Fibroblast of lung (primary cell): ENCODE measurements around the gene KIAA1217. TPM values are rescaled to one million over a fixed set of nuclear protein-coding genes. Genes with fewer than 3 reads are reported as not detected.
"Not testable (repeated sequence)": the region's sequence is repeated elsewhere in the genome, so short reads cannot be mapped to it uniquely, and the experiment has no call there.

Experiments
- DNase-seq, 2 donors: peaks; one replicate each; pipeline versions ENCODE4 v3.0.0 to v3.0.0-alpha.2; 2010; ENCODE audit warnings: low read depth in 2 of 2
- H2AFZ ChIP-seq: 2 replicates; pipeline ENCODE4 v1.5.1; 2012; ENCODE audit warnings: low read length, control low read depth, inconsistent platforms
- H3K27ac ChIP-seq: 2 replicates; pipeline ENCODE4 v1.5.1; 2011; ENCODE audit warnings: low read length, control low read depth; ENCODE audit not compliant: insufficient read depth
- H3K27me3 ChIP-seq: 2 replicates; pipeline ENCODE4 v1.5.1; 2011; ENCODE audit warnings: mild to moderate bottlenecking, low read length; ENCODE audit not compliant: control insufficient read depth, insufficient read depth
- H3K36me3 ChIP-seq: 2 replicates; pipeline ENCODE4 v1.5.1; 2011; ENCODE audit warnings: low read length; ENCODE audit not compliant: control insufficient read depth, insufficient read depth
- H3K4me1 ChIP-seq: 2 replicates; pipeline ENCODE4 v1.5.1; 2011; ENCODE audit warnings: low read length; ENCODE audit not compliant: control insufficient read depth, insufficient read depth; ENCODE audit errors: extremely low read depth
- H3K4me2 ChIP-seq: 2 replicates; pipeline ENCODE4 v1.5.1; 2011; ENCODE audit warnings: low read length, control low read depth; ENCODE audit not compliant: insufficient read depth; ENCODE audit errors: extremely low read depth
- H3K4me3 ChIP-seq, 4 experiments: fragments of 200-600 bp in 1 of 4; sonication (generic) in 1 of 4; replicated peaks in 1 of 4; 2 replicates each; pipeline ENCODE4 v1.5.1; 2011 to 2016; ENCODE audit warnings: low read length in 4 of 4, low read depth in 3 of 4, mild to moderate bottlenecking in 3 of 4, control low read depth in 2 of 4, inconsistent platforms in 1 of 4, mixed read lengths in 1 of 4; ENCODE audit not compliant: insufficient read depth in 1 of 4; ENCODE audit errors: control extremely low read depth in 1 of 4
- H3K79me2 ChIP-seq: 2 replicates; pipeline ENCODE4 v1.5.1; 2012; ENCODE audit warnings: mild to moderate bottlenecking, low read length, inconsistent platforms; ENCODE audit not compliant: control insufficient read depth, insufficient read depth
- H3K9ac ChIP-seq: 2 replicates; pipeline ENCODE4 v1.5.1; 2011; ENCODE audit warnings: mild to moderate bottlenecking, low read length, control low read depth; ENCODE audit not compliant: insufficient read depth
- H3K9me3 ChIP-seq: 2 replicates; pipeline ENCODE4 v1.5.1; 2012; ENCODE audit warnings: low read depth, low read length; ENCODE audit not compliant: control insufficient read depth, insufficient read depth
- H4K20me1 ChIP-seq: 2 replicates; pipeline ENCODE4 v1.5.1; 2011; ENCODE audit warnings: low read length; ENCODE audit not compliant: control insufficient read depth, insufficient read depth; ENCODE audit errors: extremely low read depth
- EZH2 ChIP-seq: IDR thresholded peaks from 2 replicates; pipeline ENCODE4 v1.5.1; 2012; ENCODE audit warnings: low read length, control low read depth, mild to moderate bottlenecking; ENCODE audit errors: missing control alignments
- polyA plus RNA-seq, 2 donors: library from polyadenylated mRNA; depleted of rRNA in 1 of 2; stranded (reverse) in 1 of 2; unstranded in 1 of 2; fragments of >200 nt; gene quantifications; 2 replicates each; pipeline ENCODE4 v1.2.1, GENCODE V29; 2011 to 2012; ENCODE audit warnings: missing spikeins in 1 of 2
- total RNA-seq: library from RNA; depleted of rRNA; stranded (reverse); fragments of >200 nt; gene quantifications from 2 replicates; pipeline ENCODE4 v1.2.1, GENCODE V29; 2014
- TF ChIP-seq, protein P1 (sequence below), 2 donors: IDR thresholded peaks in 1 of 2; conservative IDR thresholded peaks in 1 of 2; 1 replicate in 1 of 2; 2 replicates in 1 of 2; pipeline ENCODE4 v1.5.1; 2011 to 2012; ENCODE audit warnings: low read length in 2 of 2, control low read depth in 1 of 2, inconsistent platforms in 1 of 2, low read depth in 1 of 2, mild to moderate bottlenecking in 1 of 2

The KIAA1217 gene
- total and polyA plus RNA-seq, 2 donors (not counting 1 experiment from before 2014, with no cell fraction given), result 0.92 to 1.5 TPM

DNA sequence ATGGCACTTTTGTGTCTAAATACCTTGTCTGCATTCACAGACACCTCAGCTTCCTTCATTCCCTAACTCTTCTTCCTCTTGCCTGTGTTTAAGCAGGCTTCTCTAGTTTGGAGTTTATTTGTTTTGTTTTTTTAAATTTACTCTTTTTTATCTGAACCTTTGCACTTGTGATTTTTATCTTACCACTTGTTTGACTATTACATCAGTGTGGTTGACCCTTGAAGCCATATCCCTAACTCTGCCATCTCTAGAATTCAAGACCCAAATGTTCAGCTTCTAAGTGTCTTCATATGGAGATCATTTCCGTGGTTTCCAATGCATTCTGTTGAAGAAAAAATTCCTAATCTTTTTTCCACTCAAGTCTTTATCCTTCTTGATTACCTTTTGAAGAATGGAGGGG lies 233.3 kb downstream of the KIAA1217 start:
- Histone ChIP-seq H3K4me3 (no peak overlapping the region), H3K4me2 (no peak overlapping the region), H3K27me3 (no peaks in the 10 kb centered on the region), H3K4me1 (peaks cover 2% of the 10 kb centered on the region), H3K9me3 (no peaks in the 10 kb centered on the region), H3K79me2 (no peaks in the 10 kb centered on the region), H3K27ac (no peak overlapping the region), H4K20me1 (no peaks in the 10 kb centered on the region), H2AFZ (no peak overlapping the region), H3K9ac (no peak overlapping the region), H3K36me3 (no peaks in the 10 kb centered on the region)
- TF ChIP-seq, protein P1, sequence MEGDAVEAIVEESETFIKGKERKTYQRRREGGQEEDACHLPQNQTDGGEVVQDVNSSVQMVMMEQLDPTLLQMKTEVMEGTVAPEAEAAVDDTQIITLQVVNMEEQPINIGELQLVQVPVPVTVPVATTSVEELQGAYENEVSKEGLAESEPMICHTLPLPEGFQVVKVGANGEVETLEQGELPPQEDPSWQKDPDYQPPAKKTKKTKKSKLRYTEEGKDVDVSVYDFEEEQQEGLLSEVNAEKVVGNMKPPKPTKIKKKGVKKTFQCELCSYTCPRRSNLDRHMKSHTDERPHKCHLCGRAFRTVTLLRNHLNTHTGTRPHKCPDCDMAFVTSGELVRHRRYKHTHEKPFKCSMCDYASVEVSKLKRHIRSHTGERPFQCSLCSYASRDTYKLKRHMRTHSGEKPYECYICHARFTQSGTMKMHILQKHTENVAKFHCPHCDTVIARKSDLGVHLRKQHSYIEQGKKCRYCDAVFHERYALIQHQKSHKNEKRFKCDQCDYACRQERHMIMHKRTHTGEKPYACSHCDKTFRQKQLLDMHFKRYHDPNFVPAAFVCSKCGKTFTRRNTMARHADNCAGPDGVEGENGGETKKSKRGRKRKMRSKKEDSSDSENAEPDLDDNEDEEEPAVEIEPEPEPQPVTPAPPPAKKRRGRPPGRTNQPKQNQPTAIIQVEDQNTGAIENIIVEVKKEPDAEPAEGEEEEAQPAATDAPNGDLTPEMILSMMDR (conservative IDR thresholded peaks at IDR 0.05 in 1 of 2, IDR thresholded peaks at IDR 0.05 in 1 of 2; ENCODE audit: low read depth in 1 of 2, low read length in 2 of 2), result no peak
- no peak for TF ChIP-seq EZH2
- DNase-seq, result no peak

DNA sequence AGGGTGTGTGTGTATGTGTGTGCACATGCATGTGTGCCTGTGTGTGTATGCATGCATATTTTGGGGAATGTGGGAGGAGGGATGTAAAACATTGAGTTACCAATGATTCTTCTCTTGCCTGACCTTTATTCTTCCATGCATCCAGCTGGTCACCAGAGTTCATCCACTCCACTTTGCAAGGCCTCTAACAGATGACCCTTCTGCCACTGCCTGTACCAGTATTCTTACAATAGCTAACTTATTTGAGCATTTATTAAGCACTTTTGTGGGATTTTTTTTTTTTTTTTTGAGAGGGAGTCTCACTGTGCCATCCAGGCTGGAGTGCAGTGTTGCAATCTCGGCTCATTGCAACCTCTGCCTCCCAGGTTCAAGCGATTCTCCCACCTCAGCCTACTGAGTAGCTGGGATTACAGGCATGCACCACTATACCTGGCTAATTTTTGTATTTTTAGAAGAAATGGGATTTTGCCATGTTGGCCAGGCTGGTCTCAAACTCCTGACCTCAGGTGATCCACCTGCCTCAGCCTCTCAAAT lies 233.8 kb downstream of the KIAA1217 start:
- H3K36me3 ChIP-seq, H4K20me1 ChIP-seq, H3K4me2 ChIP-seq, H3K4me1 ChIP-seq, H3K9ac ChIP-seq, H3K9me3 ChIP-seq, H3K27ac ChIP-seq, H3K4me3 ChIP-seq, H3K27me3 ChIP-seq, H2AFZ ChIP-seq, DNase-seq, H3K79me2 ChIP-seq: not testable (repeated sequence)

DNA sequence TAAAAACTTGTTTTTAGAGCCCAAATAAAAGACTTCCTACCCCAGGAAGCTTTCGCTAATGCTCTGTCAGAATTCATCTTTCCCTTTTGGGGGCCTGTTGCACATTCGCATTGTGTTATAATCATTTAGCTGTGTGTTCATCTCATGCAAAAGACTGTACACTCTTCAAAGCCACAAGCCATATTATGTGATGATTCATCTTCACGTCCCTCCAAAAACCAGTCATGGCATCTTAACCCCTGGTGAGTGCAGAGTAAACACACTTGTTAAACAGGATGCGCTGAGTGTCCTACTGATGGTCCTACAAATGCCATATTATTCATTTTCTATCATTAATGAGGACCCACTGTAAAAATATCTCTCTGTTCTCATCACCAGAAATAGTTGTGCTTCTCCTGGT lies 235.4 kb downstream of the KIAA1217 start:
- H3K4me1 ChIP-seq, result peaks cover 2% of the 10 kb centered on the region
- H3K27me3 ChIP-seq, result no peaks in the 10 kb centered on the region
- H3K4me3 ChIP-seq, result no peak overlapping the region
- H3K79me2 ChIP-seq, result no peaks in the 10 kb centered on the region
- TF ChIP-seq EZH2, result no peak
- TF ChIP-seq, protein P1 (conservative IDR thresholded peaks at IDR 0.05 in 1 of 2, IDR thresholded peaks at IDR 0.05 in 1 of 2; ENCODE audit: low read depth in 1 of 2, low read length in 2 of 2), result no peak
- no peak overlapping the region for H3K27ac ChIP-seq
- H3K4me2 ChIP-seq, result no peak overlapping the region
- no peak overlapping the region for H2AFZ ChIP-seq
- H4K20me1 ChIP-seq, result no peaks in the 10 kb centered on the region
- peak overlapping the region; percentile 2 for H3K9ac ChIP-seq
- H3K9me3 ChIP-seq, result no peaks in the 10 kb centered on the region
- peak; percentile 80 to 93 for DNase-seq
- H3K36me3 ChIP-seq, result no peaks in the 10 kb centered on the region

DNA sequence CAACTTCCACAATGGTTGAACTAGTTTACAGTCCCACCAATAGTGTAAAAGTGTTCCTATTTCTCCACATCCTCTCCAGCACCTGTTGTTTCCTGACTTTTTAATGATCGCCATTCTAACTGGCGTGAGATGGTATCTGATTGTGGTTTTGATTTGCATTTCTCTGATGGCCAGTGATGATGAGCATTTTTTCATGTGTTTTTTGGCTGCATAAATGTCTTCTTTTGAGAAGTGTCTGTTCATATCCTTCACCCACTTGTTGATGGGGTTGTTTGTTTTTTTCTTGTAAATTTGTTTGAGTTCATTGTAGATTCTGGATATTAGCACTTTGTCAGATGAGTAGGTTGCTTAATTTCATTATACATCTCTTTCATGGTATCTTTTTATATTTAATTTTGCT lies 237.0 kb downstream of the KIAA1217 start:
- H3K27me3 ChIP-seq, H4K20me1 ChIP-seq, H3K9ac ChIP-seq, H3K9me3 ChIP-seq, H3K4me3 ChIP-seq, H3K79me2 ChIP-seq, H3K4me2 ChIP-seq, H3K4me1 ChIP-seq, H3K36me3 ChIP-seq, H2AFZ ChIP-seq, DNase-seq, H3K27ac ChIP-seq: not testable (repeated sequence)
